AML-193 (cell line): ENCODE results near the gene DNASE1L2.

ENCODE experiments used
- DNase-seq, 2 experiments: peaks; one replicate each; lab custom pipeline; 2025; lab: John Stamatoyannopoulos, UW

Gene DNASE1L2

GRCh38 chr16:2223942-2224486, 12.2 kb upstream of the DNASE1L2 start:
- DNase-seq, result peak; percentile 27 to 28

- DNase-seq, result no peak
These were observed 9.9 kb upstream of the DNASE1L2 start for GRCh38 chr16:2226245-2226793.

GRCh38 chr16:2226918-2227317, 9.3 kb upstream of the DNASE1L2 start:
- no peak for DNase-seq

GRCh38 chr16:2228161-2228824, 8.0 kb upstream of the DNASE1L2 start:
- no peak for DNase-seq

GRCh38 chr16:2229091-2229490, 7.2 kb upstream of the DNASE1L2 start:
- DNase-seq, result no peak

- no peak for DNase-seq
These were observed 6.5 kb upstream of the DNASE1L2 start for GRCh38 chr16:2229632-2230250.

GRCh38 chr16:2230376-2230775, 5.9 kb upstream of the DNASE1L2 start:
- DNase-seq, result no peak

GRCh38 chr16:2231016-2231931, 5.0 kb upstream of the DNASE1L2 start:
- DNase-seq, result no peak

- DNase-seq, result no peak
These were observed 3.9 kb upstream of the DNASE1L2 start for GRCh38 chr16:2232094-2232990.

- no peak for DNase-seq
These were observed 3.0 kb upstream of the DNASE1L2 start for GRCh38 chr16:2233046-2233775.

- DNase-seq, result no peak
These were observed 2.1 kb upstream of the DNASE1L2 start for GRCh38 chr16:2233872-2234812.

GRCh38 chr16:2234813-2235170, 1.5 kb upstream of the DNASE1L2 start:
- no peak for DNase-seq

- no peak for DNase-seq
These were observed 1.0 kb upstream of the DNASE1L2 start for GRCh38 chr16:2235234-2235651.

- no peak for DNase-seq
These were observed 428 bp upstream of the DNASE1L2 start for GRCh38 chr16:2235695-2236336.

GRCh38 chr16:2237102-2237482, 848 bp downstream of the DNASE1L2 start:
- DNase-seq, result no peak

- no peak for DNase-seq
These were observed 1.4 kb downstream of the DNASE1L2 start for GRCh38 chr16:2237493-2238149.

GRCh38 chr16:2238150-2238837, 2.0 kb downstream of the DNASE1L2 start:
- no peak for DNase-seq
